Stimulated activated CD4-positive, alpha-beta T cell treated with anti-CD3 and anti-CD28 coated beads, Interleukin-12 subunit alpha, Interleukin-12 subunit beta, amount 100 ng/mL, for 4 hours (primary cell): ENCODE results near the gene HS2ST1.
"Not testable (repeated sequence)": the region's sequence is repeated elsewhere in the genome, so short reads cannot be mapped to it uniquely, and the experiment has no call there.

ENCODE experiments used
- DNase-seq: peaks from one replicate; pipeline ENCODE4 v3.0.0-alpha.2; 2020

HS2ST1 gene

GRCh38 chr1:86975993-86976550, 61.6 kb downstream of the HS2ST1 start:
- no peak for DNase-seq

- no peak for DNase-seq
Observed at GRCh38 chr1:86976664-86977063, 62.2 kb downstream of the HS2ST1 start.

GRCh38 chr1:86981482-86982213, 67.2 kb downstream of the HS2ST1 start:
- no peak for DNase-seq

- DNase-seq: not testable (repeated sequence)
Observed at GRCh38 chr1:86983677-86984076, 69.2 kb downstream of the HS2ST1 start.

- DNase-seq: no peak
Observed at GRCh38 chr1:86987446-86987845, 73.0 kb downstream of the HS2ST1 start.

GRCh38 chr1:86988835-86989234, 74.4 kb downstream of the HS2ST1 start:
- no peak for DNase-seq

GRCh38 chr1:86989690-86990089, 75.3 kb downstream of the HS2ST1 start:
- DNase-seq: not testable (repeated sequence)

GRCh38 chr1:86990826-86991225, 76.4 kb downstream of the HS2ST1 start:
- DNase-seq: no peak

- DNase-seq: no peak
Observed at GRCh38 chr1:86991549-86992186, 77.2 kb downstream of the HS2ST1 start.

- DNase-seq: no peak
Observed at GRCh38 chr1:86992861-86993260, 78.4 kb downstream of the HS2ST1 start.

GRCh38 chr1:86993269-86993985, 79.0 kb downstream of the HS2ST1 start:
- DNase-seq: no peak

GRCh38 chr1:86994061-86994460, 79.6 kb downstream of the HS2ST1 start:
- no peak for DNase-seq

GRCh38 chr1:86997538-86997937, 83.1 kb downstream of the HS2ST1 start:
- no peak for DNase-seq

GRCh38 chr1:86998280-86998679, 83.8 kb downstream of the HS2ST1 start:
- DNase-seq: no peak

GRCh38 chr1:86998727-86999126, 84.3 kb downstream of the HS2ST1 start:
- no peak for DNase-seq

GRCh38 chr1:87000460-87000859, 86.0 kb downstream of the HS2ST1 start:
- no peak for DNase-seq

GRCh38 chr1:87004857-87005256, 90.4 kb downstream of the HS2ST1 start:
- no peak for DNase-seq

GRCh38 chr1:87007323-87007722, 92.9 kb downstream of the HS2ST1 start:
- no peak for DNase-seq

GRCh38 chr1:87013385-87013784, 99.0 kb downstream of the HS2ST1 start:
- not testable (repeated sequence) for DNase-seq

GRCh38 chr1:87017998-87018672, 103.7 kb downstream of the HS2ST1 start:
- no peak for DNase-seq

GRCh38 chr1:87023326-87023725, 108.9 kb downstream of the HS2ST1 start:
- no peak for DNase-seq

GRCh38 chr1:87024936-87025540, 110.6 kb downstream of the HS2ST1 start:
- no peak for DNase-seq

GRCh38 chr1:87027561-87027960, 113.1 kb downstream of the HS2ST1 start:
- DNase-seq: not testable (repeated sequence)
